ENCODE data around the gene RNF32.
"Not testable (repeated sequence)": the region's sequence is repeated elsewhere in the genome, so short reads cannot be mapped to it uniquely, and the experiment has no call there.

Gene RNF32

DNA sequence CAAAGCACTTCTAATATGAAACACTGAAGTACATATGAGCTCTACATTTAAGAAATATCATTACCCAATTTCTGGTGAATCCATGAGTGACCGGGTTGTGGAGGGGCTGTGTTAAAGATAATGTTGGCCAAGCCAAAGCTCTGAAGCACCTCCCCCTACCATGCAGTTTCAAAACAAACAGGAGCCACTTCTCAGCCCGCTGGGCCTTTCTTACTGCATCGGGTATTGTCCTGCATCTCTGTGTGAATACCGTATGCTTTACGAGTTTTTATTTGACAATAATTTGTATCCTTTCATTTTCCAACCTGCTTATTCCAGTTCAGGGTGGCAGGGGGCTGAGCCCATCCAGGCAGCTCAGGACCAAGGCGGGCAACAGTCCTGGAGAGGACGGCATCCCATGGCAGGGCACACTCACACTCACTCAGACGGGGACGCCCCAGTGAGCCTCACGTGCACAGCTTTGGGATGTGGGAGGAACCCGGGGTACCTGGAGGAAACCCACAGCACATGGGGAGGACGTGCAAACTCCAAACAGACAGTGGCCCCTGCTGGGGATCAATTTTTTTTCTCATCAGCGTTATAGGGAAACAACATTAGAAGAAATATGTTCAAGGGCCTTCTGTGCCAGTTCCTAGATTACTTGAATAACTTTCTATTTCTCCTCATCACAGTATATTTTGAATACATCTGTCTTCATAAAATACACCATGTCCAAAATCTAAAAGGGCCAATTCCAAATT, 1.9 kb downstream of the RNF32 start:
- no peak for DNase-seq

DNA sequence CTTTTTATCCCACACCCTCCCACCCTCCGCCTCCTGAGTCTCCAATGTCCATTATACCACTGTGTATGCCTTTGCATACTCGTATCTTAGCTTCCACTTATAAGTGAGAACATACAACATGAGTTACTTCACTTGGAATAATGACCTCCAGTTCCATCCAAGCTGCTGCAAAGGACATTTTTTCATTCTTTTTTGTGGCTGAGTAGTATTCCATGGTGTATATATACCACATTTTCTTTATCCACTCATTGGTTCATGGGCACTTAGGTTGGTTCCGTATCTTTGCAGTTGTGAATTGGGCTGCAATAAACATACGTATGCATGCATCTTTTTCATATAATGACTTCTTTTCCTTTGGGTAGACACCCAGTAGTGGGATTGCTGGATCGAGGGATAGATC, 6.8 kb downstream of the RNF32 start:
- DNase-seq = not testable (repeated sequence)

DNA sequence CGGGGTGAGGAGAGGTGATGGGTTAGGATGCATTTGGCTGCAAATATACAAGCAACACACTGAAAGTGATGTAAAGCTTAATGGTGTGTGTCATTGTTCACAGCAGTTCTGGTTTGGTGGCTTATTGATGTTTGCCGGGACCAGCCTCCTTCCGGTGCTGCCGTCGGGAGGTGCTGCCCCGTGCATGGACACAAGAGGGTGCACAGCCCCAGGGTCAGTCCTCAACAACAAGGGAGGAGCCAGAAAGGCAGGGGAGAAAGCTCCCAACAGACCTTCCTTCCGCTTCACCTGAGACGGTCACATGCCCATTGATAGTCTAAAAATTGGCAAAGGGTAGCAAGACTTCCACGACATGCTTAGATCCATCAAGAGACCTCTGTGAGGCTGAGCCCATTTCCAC, 9.5 kb downstream of the RNF32 start:
- DNase-seq = no peak

DNA sequence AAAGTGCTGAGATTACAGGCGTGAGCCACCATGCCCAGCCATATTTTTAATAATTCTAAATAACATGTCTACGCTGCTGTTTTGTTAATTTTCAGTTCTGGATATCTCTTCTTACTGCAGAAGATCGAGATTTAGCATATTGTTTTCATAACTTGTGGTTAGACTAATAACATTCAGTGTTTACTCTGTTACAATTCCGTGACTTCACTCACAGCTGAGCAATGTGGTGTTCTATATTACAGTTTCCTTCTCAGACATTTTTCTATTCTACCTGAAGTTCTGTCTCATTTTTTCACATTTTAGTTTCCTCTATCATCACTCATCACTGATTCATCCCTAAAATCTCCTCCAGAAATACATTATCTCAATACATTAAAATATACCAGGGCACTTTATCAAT, 10.9 kb downstream of the RNF32 start:
- peak; percentile 7 for DNase-seq

DNA sequence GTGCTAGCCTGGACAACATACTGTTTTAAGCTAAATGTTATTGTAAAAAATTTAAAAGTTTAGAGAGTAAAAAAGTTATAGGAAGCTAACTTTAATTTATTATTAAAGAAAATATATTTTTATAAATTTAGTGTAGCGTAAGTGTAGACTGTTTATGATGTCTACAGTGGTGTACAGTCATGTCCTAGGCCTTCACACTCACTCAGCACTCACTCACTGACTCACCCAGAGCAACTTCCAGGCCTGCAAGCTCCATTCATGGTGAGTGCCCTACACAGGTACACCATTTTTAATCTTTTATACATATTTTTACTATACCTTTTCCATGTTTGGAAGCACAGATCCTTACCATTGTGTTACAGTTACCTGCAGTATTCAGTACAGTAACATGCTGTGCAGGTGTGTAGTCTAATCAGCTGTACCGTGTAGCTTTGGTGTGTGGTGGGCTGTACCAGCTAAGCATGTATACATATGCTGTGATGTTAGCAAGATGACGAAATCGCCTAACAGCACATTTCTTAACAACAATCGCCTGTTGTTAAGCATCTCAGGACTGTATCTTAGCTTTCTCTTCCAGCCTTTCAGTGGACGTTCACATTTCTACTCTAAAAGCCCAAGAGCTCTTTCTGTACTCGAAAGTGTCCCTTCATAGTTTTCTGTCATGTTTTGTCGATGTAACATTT, 12.5 kb downstream of the RNF32 start:
- DNase-seq = peak; percentile 24

DNA sequence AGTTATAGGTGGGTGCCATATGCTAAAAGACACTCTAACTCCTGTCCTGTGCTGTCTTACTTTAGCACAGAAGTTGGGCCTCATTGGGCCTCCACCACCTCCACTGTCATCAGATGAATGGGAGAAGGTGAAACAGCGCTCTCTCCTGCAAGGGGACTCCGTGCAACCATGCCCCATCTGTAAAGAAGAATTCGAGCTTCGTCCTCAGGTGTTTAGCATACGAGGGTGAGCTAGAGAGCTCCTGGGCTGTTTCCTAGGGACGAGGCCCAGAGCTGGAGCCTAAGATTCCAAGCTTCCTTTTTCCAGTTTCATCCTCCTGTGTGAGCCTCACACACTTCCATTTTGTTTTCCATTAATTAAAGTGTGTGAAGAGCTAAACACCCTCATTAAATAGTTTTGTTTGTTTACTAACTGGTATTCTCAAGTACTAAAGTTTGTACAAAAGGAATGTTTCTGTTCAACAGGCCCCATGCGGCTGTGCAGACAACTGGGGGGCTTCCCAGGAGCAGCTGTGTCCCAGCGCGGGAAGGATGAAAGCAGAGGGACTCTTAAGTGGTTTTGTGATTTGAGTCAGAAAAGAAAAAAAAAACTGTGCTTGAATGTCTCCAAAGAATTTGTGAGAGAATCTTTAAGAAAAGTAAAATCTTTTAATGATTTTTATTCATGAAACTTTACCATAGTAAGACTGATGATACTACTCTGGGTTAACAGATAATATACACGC, 14.1 kb downstream of the RNF32 start:
- DNase-seq = no peak

DNA sequence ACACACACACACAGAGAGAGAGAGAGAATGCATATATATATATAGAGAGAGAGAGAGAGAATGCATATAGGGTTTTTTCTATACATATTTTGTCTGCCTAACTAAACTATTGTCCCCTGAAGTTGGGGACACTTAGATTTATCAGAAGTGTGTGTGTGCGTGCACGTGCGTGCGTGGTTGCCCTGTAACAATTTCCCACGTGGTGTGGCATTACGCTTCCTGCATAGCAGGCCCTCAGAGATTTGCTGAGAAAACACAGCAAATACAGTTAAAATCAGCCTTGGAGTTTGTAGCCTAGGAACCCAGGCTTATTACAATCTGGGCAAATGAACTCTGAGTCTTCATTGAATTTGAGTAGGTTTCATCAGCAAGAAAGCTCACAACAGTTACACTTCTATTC, 14.7 kb downstream of the RNF32 start:
- DNase-seq = no peak

DNA sequence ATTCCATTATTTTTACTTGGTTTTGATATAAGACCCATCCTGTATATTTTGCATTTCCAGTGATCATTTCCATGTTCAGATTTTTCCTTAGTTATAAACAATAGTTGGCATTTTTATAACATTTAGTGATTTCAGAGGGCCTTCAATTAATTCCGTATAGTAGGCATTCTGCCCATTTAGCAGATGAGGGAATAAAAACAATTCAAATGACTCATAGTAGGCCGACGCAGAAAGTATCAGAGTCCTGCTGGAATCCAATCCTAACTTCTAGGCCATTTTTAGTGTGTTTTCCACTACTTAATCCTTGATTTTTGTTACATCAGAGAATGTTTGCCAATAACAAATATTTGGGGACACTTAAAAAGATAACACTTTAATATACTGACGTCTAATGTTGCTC, 15.4 kb downstream of the RNF32 start:
- no peak for DNase-seq

DNA sequence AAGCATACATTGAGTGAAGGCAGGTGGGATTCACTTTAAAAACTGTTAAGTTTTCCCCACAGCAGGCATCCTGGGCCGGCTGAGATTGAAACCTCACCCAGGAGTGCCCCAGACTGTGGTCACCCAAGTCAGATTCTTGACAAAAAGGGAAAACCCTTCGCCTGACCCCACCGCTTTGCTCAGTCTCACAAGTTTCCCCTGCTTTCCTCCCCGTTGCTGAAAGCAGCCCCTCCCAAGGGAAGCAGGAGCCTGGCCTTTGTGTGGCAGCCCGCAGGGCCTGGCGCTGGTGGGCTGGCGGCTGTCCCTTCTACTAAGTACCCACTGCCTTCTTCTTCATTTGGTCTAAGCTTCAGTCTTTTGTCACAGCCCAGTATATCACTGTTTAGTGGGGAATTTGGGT, 16.0 kb downstream of the RNF32 start:
- no peak for DNase-seq

DNA sequence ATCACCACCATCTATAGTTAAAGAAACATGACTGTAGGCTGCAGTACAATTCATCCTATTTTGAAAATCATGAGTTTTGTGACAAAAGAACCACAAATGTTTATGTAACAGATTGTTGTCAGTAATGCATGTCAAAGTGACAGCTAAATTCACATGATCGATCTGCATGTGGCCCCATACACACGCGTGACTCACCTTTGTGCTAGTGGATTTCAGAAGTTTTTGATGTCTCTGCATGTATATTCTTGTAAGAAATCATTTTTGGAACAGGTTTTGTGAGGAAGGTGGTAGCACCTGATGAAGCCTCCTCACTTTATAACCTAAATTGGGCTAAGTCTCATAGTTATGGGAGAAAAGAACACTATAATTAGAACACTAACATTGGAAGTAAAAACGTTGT, 17.1 kb downstream of the RNF32 start:
- no peak for DNase-seq

DNA sequence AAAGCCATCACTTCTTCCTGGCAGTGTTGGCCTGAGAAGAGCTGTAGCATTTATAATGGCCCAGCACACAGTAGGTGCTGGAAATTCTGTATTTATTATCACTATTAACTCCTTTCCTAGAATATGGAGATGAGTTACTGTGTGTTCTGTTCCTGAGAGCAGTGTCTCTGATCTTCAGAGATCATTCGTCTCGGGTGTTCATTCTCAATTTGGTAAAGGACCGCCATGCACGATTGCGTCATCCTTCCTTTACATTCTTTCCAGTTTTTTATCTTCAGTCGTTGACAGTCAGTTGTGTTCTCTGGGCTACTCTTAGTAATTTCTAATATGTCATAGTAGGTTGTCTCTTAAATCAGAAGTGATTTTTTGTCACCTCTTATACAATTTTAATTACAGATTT, 18.6 kb downstream of the RNF32 start:
- DNase-seq = no peak

DNA sequence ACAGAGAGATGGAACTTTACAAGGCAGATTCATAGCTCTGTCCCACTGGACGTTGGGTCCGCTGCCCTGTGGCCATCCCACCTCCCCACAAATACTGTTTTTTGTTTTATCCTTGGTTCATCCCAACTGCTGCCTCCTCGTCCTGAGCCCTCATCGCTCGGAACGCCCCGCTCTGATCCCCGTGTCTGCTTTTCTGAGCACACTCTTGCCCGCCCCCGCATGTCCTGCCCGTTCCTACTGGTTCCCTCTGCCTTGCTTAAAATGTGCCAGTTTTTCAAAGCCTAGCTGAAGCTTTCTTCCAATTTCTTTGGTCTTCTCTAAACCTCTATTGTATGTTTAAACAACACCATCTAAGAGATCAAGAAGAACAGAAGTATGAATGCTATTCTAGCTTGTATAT, 19.4 kb downstream of the RNF32 start:
- no peak for DNase-seq

DNA sequence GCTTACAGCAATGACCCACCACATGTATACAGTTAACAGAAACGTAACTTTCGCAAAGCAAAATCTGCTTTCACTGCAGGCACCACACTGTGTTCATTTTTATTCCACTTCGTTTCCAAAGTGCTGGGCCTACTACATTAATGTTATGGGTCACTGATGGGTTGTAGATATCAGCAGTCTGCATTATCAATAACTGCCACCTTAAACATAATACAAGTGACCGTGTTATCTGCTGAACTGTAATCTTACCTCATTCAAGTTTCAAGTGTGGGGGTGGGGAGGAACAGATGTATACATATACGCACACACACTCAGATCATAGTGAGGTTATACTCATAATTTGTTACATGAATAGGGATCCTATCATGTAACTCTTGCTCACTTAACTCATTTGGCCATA, 21.1 kb downstream of the RNF32 start:
- DNase-seq = no peak

DNA sequence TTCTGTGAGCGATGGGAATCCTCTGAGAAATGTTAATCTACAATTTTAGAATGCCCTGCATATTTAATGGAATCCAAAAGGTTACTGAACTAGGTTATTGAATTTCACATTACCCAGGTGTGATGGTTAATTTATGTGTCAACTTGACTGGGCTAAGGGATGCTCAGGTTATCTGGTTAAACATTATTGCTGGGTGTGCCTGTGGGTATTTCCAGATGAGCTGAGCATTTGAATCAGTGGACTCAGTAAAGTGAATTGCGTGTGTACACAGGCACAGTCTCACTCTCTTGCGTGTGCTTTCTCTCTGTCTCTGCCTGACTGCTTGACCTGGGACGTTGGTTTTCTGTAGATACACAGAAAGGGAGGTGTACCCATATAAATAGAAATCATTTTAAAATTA, 21.7 kb downstream of the RNF32 start:
- no peak for DNase-seq

DNA sequence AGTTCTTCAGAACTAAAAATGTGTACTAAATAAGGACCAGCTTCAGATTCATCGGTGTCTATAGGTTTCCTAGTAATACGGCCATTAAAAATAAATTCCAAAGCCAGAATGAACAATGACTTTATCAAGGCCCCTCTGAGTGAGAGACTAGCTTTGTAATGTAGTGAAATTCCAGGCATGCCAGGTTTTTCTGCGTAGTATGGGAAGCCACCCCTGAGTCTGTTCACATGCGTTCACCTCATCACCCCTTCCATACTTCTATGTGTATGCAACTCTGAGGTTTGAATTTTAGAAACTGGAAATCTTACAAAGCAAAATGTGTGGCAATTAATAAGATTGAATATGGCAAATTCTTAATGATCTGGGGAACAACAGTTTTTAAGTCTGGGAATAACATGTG, 24.5 kb downstream of the RNF32 start:
- DNase-seq = peak; percentile 10

DNA sequence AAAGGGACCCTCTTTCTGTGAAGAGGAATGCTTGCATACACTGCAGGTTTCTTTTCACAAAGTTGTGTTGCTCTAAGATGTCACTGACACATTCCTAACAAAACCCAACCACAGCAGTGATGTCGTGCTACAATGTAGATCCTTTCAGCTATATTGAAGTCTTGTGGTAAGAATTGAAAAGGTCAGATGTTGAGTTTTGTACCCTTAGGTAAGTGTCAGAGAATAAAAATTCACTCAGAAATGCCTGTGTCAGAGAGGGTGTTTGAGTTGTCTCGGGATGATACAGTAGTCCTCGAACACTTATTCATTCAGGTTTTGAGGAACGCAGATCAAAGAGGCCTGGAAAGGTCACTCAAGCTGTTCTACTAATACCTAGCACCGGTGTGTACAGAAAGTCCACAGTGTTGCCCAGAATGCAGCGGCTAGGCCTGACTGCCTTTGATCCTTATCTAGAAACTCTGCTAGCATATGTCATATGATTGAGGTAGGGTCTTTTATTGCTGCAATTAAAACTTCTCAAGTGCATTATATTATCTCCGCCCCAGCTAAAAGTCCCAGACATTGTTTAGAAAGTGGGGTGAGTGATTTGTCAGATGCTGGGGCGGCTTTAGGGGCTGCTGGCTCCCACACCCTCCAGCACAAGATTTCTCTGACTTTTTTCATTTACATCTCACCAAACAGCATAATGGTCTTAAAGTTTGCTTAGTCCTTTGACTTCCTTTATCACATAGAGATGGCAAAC, 26.0 kb downstream of the RNF32 start:
- no peak for DNase-seq

DNA sequence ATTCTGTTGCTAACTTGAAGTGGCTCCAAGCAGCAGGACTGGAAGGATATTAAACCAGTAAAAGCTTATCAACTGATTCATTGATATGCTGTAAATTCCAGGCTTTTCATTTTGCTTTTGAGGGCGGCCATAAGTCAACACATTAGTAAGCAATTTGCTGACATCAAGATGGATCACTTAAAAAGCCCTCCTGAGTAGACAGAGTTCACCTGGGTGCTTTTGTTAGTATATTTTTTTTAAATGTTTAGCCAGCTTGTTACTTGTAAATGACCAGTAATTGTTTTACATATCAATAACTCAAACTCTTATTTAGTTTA, 26.5 kb downstream of the RNF32 start:
- no peak for DNase-seq

DNA sequence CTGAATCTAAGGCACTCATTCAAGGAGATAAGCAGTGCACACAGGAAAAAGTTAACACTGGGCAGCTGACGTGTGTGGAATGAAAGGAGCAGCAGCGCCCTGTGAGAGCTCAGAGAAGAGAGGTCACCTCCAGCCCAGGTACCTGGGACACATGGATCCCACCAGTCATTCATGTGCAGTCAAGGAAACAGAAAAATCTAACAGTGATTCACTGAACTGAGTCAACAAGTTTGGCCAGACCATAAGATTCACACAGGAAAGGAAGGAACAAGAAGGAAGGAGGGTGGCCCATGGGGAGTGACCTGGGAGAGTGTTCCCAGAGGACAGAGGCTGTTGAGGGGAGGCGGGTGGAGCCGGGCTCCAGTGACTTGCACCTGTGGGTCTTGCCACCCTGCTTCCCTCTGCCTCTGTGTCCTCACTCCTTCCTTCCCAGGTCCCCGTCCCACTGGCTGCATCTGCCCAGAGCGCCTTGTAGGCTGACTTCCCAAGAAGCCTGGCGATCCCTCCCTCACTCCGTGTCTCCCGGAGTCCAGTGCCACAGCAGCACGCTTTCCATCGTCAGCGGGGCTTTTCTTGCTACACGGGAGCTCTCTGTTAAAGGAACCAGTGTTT, 27.7 kb downstream of the RNF32 start:
- no peak for DNase-seq

DNA sequence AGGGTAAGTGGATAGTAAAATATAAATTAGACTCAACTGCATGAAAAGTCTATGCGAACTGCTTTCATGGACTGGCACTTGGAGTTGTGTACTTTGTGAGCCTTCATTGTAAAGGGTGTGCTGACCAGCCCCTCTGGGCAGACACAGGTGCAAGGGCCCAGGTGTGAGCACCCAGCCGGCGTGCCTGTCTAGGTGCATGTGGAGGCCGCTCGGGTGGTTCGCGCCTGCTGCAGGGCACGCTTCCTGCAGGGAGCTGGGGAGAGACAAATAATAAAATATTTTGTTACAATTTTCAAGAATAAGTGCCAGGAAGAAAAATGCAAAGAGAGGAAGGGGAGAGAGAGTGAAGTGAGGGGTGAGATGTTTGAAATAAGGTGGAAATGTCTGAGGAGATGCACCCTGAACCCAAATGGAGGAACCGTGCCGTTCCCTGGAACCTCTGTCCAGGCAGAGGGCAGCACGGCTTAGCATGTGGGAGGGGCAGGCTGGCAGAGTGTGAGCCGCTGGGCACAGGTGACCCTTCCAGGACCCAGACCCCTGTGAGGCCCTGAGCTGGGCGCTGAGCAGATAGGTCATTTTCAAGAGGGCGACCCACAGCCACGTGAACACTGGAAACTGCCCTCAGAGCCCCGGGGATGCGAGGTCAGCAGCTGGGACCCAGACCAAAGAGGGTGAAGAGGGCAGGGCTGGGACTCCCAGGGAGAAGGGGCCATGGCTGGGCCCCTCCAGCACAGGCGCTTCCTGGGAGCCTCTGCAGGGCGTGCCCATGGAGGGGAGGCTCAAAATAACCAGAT, 28.7 kb downstream of the RNF32 start:
- DNase-seq = no peak

DNA sequence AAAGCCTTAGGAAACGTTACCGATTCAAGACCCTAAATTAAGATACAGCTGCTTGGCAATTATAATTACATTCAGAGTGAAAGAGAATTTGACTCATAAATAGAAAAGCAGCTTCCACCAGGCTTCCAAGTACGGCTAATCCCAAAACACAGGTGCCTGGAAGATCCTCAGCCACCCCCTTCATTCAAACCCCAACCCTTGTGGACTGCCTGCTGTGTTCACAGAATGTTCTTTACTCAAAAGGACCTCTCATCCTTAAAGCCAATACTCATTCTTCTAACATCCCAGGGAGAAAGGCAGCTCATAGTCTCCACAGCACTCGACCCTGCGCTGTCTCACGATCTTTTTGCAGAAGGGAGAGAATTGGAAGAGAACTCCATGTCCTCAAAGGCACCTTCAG, 32.9 kb downstream of the RNF32 start:
- no peak for DNase-seq

DNA sequence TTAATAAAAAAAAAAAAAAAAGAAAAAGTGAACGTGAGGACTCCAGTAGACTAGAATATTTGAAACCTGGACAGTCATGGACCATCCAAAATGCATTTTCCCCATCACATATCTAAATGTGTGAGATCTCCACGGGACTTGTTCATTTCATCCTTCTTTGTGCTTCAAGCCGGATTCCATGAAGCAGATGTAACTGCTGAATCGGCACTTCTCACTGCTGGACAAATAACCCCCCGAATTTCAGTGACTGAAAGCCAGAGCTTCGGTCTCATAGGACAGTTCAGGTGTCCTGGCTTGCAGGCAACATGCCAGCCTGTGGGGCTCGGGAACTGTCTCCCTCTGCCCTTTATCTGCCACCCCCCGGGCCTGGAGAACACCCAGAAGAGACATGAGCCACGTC, 33.3 kb downstream of the RNF32 start:
- no peak for DNase-seq

DNA sequence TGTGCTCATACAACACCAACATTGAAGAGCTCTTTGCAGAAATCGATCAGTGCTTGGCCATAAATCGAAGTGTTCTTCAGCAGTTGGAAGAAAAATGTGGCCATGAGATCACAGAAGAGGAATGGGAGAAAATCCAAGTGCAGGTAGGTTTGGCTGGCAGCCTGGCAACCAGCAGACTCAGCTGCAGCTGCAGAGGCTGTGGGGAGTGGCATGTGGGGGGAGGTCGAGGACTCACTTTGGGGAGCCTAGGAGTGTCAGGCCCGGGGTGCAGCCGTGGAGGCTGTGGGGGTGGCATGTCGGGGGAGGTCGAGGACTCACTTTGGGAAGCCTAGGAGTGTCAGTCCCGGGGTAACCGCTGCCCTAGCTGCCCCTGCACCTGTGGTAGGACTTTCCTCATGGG, 35.1 kb downstream of the RNF32 start:
- no peak for DNase-seq
